SK-N-SH (cell line): ENCODE results near the gene PAN2. TPM values are rescaled to one million over a fixed set of nuclear protein-coding genes. Genes with fewer than 3 reads are reported as not detected.

Experiments
- CTCF ChIA-PET: fragments of 300-600, 350-600 bp; formaldehyde crosslinking; extraction: SDS; loops from one replicate; lab custom pipeline; 2021; lab: Yijun Ruan, JAX
- POLR2A ChIA-PET: fragments of 350-600 bp; sonication (Branson Sonifier 250); formaldehyde crosslinking; extraction: SDS; loops from one replicate; lab custom pipeline; 2020; ENCODE audit warnings: antibody characterized with exemption, inconsistent platforms; lab: Yijun Ruan, JAX
- DNase-seq: peaks from one replicate; pipeline ENCODE4 v3.0.0; 2012
- H2AFZ ChIP-seq: fragments of 200-600 bp; sonication (generic); 2 replicates; pipeline ENCODE4 v1.8.1; 2016; ENCODE audit warnings: antibody characterized with exemption, mild to moderate bottlenecking, low read depth
- H3F3A ChIP-seq: fragments of 200-600 bp; sonication (generic); replicated peaks from 2 replicates; pipeline ENCODE3; 2016; ENCODE audit warnings: antibody characterized with exemption, mild to moderate bottlenecking; ENCODE audit not compliant: insufficient read depth
- H3K27ac ChIP-seq, 2 experiments: fragments of 200-500 bp in 1 of 2; fragments of 200-600 bp in 1 of 2; sonication (Bioruptor generic) in 1 of 2; sonication (generic), shearing (Covaris generic) in 1 of 2; 2 replicates each; pipeline versions ENCODE4 v1.5.1 to v1.6.1; 2014 to 2016; ENCODE audit warnings: low read depth in 2 of 2, inconsistent platforms in 1 of 2, low read length in 1 of 2, mild to moderate bottlenecking in 1 of 2, mixed read lengths in 1 of 2
- H3K27me3 ChIP-seq: fragments of 200-600 bp; sonication (generic), shearing (Covaris generic); 2 replicates; pipeline ENCODE4 v1.6.1; 2016; ENCODE audit warnings: mixed run types; ENCODE audit not compliant: insufficient read depth
- H3K36me3 ChIP-seq, 2 experiments: fragments of 200-500 bp in 1 of 2; fragments of 200-600 bp in 1 of 2; sonication (Bioruptor generic) in 1 of 2; sonication (generic) in 1 of 2; replicated peaks in 1 of 2; 2 replicates each; pipeline versions ENCODE3 to v1.5.1; 2014 to 2016; ENCODE audit warnings: low read length in 1 of 2, mild to moderate bottlenecking in 1 of 2; ENCODE audit not compliant: insufficient read depth in 2 of 2, control insufficient read depth in 1 of 2
- H3K4me1 ChIP-seq, 2 experiments: fragments of 200-500 bp in 1 of 2; fragments of 200-600 bp in 1 of 2; sonication (Bioruptor generic) in 1 of 2; sonication (generic), shearing (Covaris generic) in 1 of 2; 2 replicates each; pipeline versions ENCODE4 v1.5.1 to v1.6.1; 2014 to 2016; ENCODE audit warnings: low read depth in 1 of 2, low read length in 1 of 2, mixed run types in 1 of 2; ENCODE audit not compliant: insufficient read depth in 2 of 2, control insufficient read depth in 1 of 2
- H3K4me2 ChIP-seq: fragments of 200-600 bp; sonication (generic), shearing (Covaris generic); 2 replicates; pipeline ENCODE4 v1.6.1; 2017; ENCODE audit warnings: mixed run types
- H3K4me3 ChIP-seq, 2 experiments: fragments of 200-500 bp in 1 of 2; fragments of 200-600 bp in 1 of 2; sonication (Bioruptor generic) in 1 of 2; sonication (generic), shearing (Covaris generic) in 1 of 2; 2 replicates each; pipeline versions ENCODE4 v1.5.1 to v1.8.1; 2014 to 2016; ENCODE audit warnings: low read depth in 2 of 2, inconsistent platforms in 1 of 2, low read length in 1 of 2, mild to moderate bottlenecking in 1 of 2, mixed read lengths in 1 of 2, moderate library complexity in 1 of 2
- H3K79me2 ChIP-seq: fragments of 200-600 bp; sonication (generic); 2 replicates; pipeline ENCODE4 v1.8.1; 2017; ENCODE audit warnings: mild to moderate bottlenecking; ENCODE audit not compliant: insufficient read depth
- H3K9ac ChIP-seq: fragments of 200-600 bp; sonication (generic); 2 replicates; pipeline ENCODE4 v1.6.1; 2017; ENCODE audit warnings: mixed run types
- H3K9me2 ChIP-seq: fragments of 200-600 bp; sonication (generic); 2 replicates; pipeline ENCODE4 v1.6.1; 2017; ENCODE audit warnings: mixed run types
- H3K9me3 ChIP-seq: fragments of 200-600 bp; sonication (generic); 2 replicates; pipeline ENCODE4 v1.6.1; 2017; ENCODE audit warnings: mixed run types, mild to moderate bottlenecking, moderate library complexity
- H4K20me1 ChIP-seq: fragments of 200-600 bp; sonication (generic); 2 replicates; pipeline ENCODE4 v1.6.1; 2017; ENCODE audit warnings: mild to moderate bottlenecking, mixed run types; ENCODE audit not compliant: insufficient read depth
- CHD2 ChIP-seq: fragments of 150-350 bp; IDR thresholded peaks from 2 replicates; pipeline ENCODE4 v1.6.1; 2018; ENCODE audit warnings: low read length; ENCODE audit not compliant: partially characterized antibody
- ELF1 ChIP-seq: IDR thresholded peaks from 2 replicates; pipeline ENCODE4 v1.4.0; 2012
- EP300 ChIP-seq, 2 experiments: IDR thresholded peaks; 2 replicates each; pipeline versions ENCODE4 v1.4.0 to v1.6.1; 2012; ENCODE audit warnings: borderline replicate concordance in 1 of 2, low read depth in 1 of 2, low read length in 1 of 2
- EZH2phosphoT487 ChIP-seq: fragments of 200-600 bp; sonication (generic); IDR thresholded peaks from 2 replicates; pipeline ENCODE4 v1.6.1; 2017; ENCODE audit warnings: low read depth, mixed run types, mild to moderate bottlenecking, antibody characterized with exemption, moderate library complexity, borderline replicate concordance
- FOSL2 ChIP-seq: IDR thresholded peaks from 2 replicates; pipeline ENCODE4 v1.4.0; 2012; ENCODE audit warnings: low read depth, mild to moderate bottlenecking, moderate library complexity, borderline replicate concordance
- FOXJ3 ChIP-seq: sonication (generic); formaldehyde crosslinking; IDR thresholded peaks from 2 replicates; pipeline ENCODE4 v1.5.1; 2020; ENCODE audit warnings: mild to moderate bottlenecking, missing genetic modification reagents
- GABPA ChIP-seq: IDR thresholded peaks from 2 replicates; pipeline ENCODE4 v1.4.0; 2012; ENCODE audit warnings: low read depth, mild to moderate bottlenecking
- JUND ChIP-seq: IDR thresholded peaks from 2 replicates; pipeline ENCODE4 v1.4.0; 2012
- MXI1 ChIP-seq: IDR thresholded peaks from 2 replicates; pipeline ENCODE4 v1.6.1; 2012; ENCODE audit warnings: mild to moderate bottlenecking, low read depth, low read length, improper control_type of control experiment
- NFIC ChIP-seq: IDR thresholded peaks from 2 replicates; pipeline ENCODE4 v1.4.0; 2012; ENCODE audit warnings: borderline replicate concordance
- POLR2AphosphoS5 ChIP-seq: IDR thresholded peaks from 2 replicates; pipeline ENCODE4 v1.6.1; 2012; ENCODE audit warnings: low read depth, low read length
- RAD21 ChIP-seq: IDR thresholded peaks from 2 replicates; pipeline ENCODE4 v1.6.1; 2012; ENCODE audit warnings: mild to moderate bottlenecking, low read length
- RFX5 ChIP-seq: IDR thresholded peaks from 2 replicates; pipeline ENCODE4 v1.6.1; 2012; ENCODE audit warnings: mild to moderate bottlenecking, improper control_type of control experiment, low read length
- SIN3A ChIP-seq: IDR thresholded peaks from 2 replicates; pipeline ENCODE4 v1.6.1; 2012; ENCODE audit warnings: low read depth, mild to moderate bottlenecking, low read length, moderate library complexity, borderline replicate concordance
- SMC3 ChIP-seq: IDR thresholded peaks from 2 replicates; pipeline ENCODE4 v1.6.1; 2012; ENCODE audit warnings: low read depth, low read length, improper control_type of control experiment
- TAF1 ChIP-seq: IDR thresholded peaks from 2 replicates; pipeline ENCODE4 v1.6.1; 2012; ENCODE audit warnings: low read depth, mild to moderate bottlenecking, low read length, moderate library complexity, borderline replicate concordance
- TCF12 ChIP-seq: IDR thresholded peaks from 2 replicates; pipeline ENCODE4 v1.4.0; 2012
- TEAD4 ChIP-seq: IDR thresholded peaks from 2 replicates; pipeline ENCODE4 v1.4.0; 2012; ENCODE audit warnings: mild to moderate bottlenecking, borderline replicate concordance; ENCODE audit not compliant: insufficient read depth
- YY1 ChIP-seq: IDR thresholded peaks from 2 replicates; pipeline ENCODE4 v1.4.0; 2012; ENCODE audit warnings: low read depth, mild to moderate bottlenecking
- whole genome bisulfite sequencing: methylation state at CpG from one replicate; pipeline ENCODE4 v1.1.6; 2017; ENCODE audit warnings: low lambda C conversion rate; 5-methylcytosine and 5-hydroxymethylcytosine counted together
- polyA plus RNA-seq, 3 experiments: library from polyadenylated mRNA; depleted of rRNA; stranded (reverse); fragments of >200 nt; gene quantifications; 2 replicates each; pipeline ENCODE4 v1.2.3, GENCODE V29; 2012
- TF ChIP-seq, protein P1 (sequence below): IDR thresholded peaks from 2 replicates; pipeline ENCODE4 v1.4.0; 2012; ENCODE audit warnings: low read depth, borderline replicate concordance
- TF ChIP-seq, protein P2 (sequence below): IDR thresholded peaks from 2 replicates; pipeline ENCODE4; 2012
- TF ChIP-seq, protein P3 (sequence below): fragments of 150-350 bp; IDR thresholded peaks from 2 replicates; pipeline ENCODE4 v1.6.1; 2017; ENCODE audit warnings: antibody characterized with exemption, low read length, low read depth, borderline replicate concordance
- TF ChIP-seq, protein P4 (sequence below): fragments of 200-600 bp; sonication (generic); IDR thresholded peaks from 2 replicates; pipeline ENCODE4 v1.6.1; 2017; ENCODE audit warnings: antibody characterized with exemption, mild to moderate bottlenecking, moderate library complexity

PAN2 gene
- polyA plus RNA-seq, 1 of the 3 experiments (the other 2 are of a cell fraction), result 37.1 TPM

DNA sequence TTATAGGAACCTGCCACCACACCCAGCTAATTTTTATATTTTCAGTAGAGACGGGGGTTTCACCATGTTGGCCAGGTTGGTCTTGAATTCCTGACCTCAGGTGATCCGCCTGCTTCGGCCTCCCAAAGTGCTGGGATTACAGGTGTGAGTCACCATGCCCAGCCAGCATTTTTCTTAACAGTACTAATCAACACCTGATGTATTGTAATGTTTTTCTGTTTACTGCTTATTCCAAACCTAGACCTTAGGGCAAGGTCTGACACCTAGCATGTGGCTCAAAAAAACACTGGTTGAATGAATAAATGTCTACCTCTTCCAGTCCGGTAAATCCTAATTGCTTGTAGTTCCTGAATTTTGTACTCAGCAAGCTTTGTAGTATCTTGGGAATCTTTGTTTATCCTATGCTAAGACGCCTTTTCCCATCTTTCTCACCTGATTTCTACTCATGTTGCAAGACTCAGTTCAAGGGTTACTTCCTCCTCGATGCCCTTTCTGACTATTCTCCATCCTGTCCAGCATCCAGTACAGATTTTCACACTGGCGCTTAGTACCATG, 2.8 kb downstream of the PAN2 start:
- H3K9me3 ChIP-seq, result no peaks in the 10 kb centered on the region
- ChIA-PET POLR2A (no interaction called here), CTCF (interaction anchor here (0.9 kb wide), 1 partner anchor 133 kb away, joined by 4 read pairs; no protein-coding TSS in a partner anchor)
- peaks cover 4% of the 10 kb centered on the region; the same call in 1 of the 2 replicates for H3K79me2 ChIP-seq
- no peaks in the 10 kb centered on the region for H4K20me1 ChIP-seq
- no peak overlapping the region for H3K4me2 ChIP-seq
- peaks cover 0 to 15% of the 10 kb centered on the region in 2 experiments for H3K36me3 ChIP-seq
- H3K4me1 ChIP-seq, result peaks cover 4 to 8% of the 10 kb centered on the region in 2 experiments; a peak in 1 of 4 replicates
- TF ChIP-seq FOXJ3 (CRISPR knock-in tag) (no peak), TEAD4 (no peak), CHD2 (no peak), SIN3A (no peak), EZH2phosphoT487 (no peak), RFX5 (no peak), MXI1 (no peak), SMC3 (no peak), ELF1 (no peak), GABPA (no peak), EP300 (IDR thresholded peaks at IDR 0.05; ENCODE audit: borderline replicate concordance in 1 of 2, low read depth in 1 of 2, low read length in 1 of 2) (no peak)
- TF ChIP-seq, protein P1, sequence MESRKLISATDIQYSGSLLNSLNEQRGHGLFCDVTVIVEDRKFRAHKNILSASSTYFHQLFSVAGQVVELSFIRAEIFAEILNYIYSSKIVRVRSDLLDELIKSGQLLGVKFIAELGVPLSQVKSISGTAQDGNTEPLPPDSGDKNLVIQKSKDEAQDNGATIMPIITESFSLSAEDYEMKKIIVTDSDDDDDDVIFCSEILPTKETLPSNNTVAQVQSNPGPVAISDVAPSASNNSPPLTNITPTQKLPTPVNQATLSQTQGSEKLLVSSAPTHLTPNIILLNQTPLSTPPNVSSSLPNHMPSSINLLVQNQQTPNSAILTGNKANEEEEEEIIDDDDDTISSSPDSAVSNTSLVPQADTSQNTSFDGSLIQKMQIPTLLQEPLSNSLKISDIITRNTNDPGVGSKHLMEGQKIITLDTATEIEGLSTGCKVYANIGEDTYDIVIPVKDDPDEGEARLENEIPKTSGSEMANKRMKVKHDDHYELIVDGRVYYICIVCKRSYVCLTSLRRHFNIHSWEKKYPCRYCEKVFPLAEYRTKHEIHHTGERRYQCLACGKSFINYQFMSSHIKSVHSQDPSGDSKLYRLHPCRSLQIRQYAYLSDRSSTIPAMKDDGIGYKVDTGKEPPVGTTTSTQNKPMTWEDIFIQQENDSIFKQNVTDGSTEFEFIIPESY, result no peak
- TF ChIP-seq, protein P2, sequence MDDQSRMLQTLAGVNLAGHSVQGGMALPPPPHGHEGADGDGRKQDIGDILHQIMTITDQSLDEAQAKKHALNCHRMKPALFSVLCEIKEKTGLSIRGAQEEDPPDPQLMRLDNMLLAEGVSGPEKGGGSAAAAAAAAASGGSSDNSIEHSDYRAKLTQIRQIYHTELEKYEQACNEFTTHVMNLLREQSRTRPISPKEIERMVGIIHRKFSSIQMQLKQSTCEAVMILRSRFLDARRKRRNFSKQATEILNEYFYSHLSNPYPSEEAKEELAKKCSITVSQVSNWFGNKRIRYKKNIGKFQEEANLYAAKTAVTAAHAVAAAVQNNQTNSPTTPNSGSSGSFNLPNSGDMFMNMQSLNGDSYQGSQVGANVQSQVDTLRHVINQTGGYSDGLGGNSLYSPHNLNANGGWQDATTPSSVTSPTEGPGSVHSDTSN, result no peak
- H2AFZ ChIP-seq, result no peak overlapping the region
- H3K27me3 ChIP-seq, result no peaks in the 10 kb centered on the region
- no peaks in the 10 kb centered on the region for H3K9me2 ChIP-seq
- H3K27ac ChIP-seq, result no peak overlapping the region
- H3F3A ChIP-seq, result peaks cover 5% of the 10 kb centered on the region
- WGBS, result 91% methylated on average over 7 of the region's 7 CpGs
- no peak for DNase-seq
- H3K9ac ChIP-seq, result no peak overlapping the region
- no peak overlapping the region for H3K4me3 ChIP-seq

DNA sequence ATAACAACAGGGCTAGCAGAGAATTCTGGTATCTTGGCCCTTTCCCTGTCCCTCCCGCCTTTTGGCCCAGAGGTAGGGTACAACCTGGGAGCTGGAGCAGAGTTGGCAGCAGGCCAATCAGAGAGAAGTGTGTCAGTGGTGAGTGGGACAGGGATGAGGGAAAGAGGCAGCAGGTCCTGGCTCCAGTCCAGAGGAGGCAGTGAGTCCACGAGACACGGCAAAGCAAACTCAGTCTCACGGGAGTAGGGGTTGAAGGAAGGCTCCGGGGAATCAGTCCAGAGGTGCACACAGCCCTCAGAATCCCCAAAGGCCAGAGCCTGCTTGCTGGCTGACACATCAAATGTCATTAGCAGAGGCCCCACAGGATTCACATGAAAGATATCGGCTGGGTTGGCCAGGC, 7.3 kb downstream of the PAN2 start:
- no peaks in the 10 kb centered on the region for H3K79me2 ChIP-seq
- no peaks in the 10 kb centered on the region for H3K27me3 ChIP-seq
- no peaks in the 10 kb centered on the region for H4K20me1 ChIP-seq
- H3K4me2 ChIP-seq, result no peak overlapping the region
- H3K27ac ChIP-seq, result no peak overlapping the region
- H3K9me3 ChIP-seq, result no peaks in the 10 kb centered on the region
- no peak overlapping the region for H3K9ac ChIP-seq
- no peak overlapping the region for H3K4me3 ChIP-seq
- 90% methylated on average over 5 of the region's 6 CpGs for WGBS
- H3K4me1 ChIP-seq, result no peaks in the 10 kb centered on the region
- POLR2A ChIA-PET, result interaction anchor here (1.4 kb wide), 1 partner anchor 10 kb away, joined by 5 read pairs; the partner anchor contains the start of gene CNPY2
- H3K36me3 ChIP-seq, result peaks cover 18 to 54% of the 10 kb centered on the region in 2 experiments
- H2AFZ ChIP-seq, result no peak overlapping the region
- H3F3A ChIP-seq, result no peaks in the 10 kb centered on the region
- TF ChIP-seq GABPA (no peak), JUND (no peak), YY1 (no peak), FOSL2 (no peak), TCF12 (no peak), TAF1 (no peak), POLR2AphosphoS5 (no peak), NFIC (no peak), RAD21 (no peak)
- TF ChIP-seq, protein P3, sequence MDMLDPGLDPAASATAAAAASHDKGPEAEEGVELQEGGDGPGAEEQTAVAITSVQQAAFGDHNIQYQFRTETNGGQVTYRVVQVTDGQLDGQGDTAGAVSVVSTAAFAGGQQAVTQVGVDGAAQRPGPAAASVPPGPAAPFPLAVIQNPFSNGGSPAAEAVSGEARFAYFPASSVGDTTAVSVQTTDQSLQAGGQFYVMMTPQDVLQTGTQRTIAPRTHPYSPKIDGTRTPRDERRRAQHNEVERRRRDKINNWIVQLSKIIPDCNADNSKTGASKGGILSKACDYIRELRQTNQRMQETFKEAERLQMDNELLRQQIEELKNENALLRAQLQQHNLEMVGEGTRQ, result no peak
- TF ChIP-seq, protein P4, sequence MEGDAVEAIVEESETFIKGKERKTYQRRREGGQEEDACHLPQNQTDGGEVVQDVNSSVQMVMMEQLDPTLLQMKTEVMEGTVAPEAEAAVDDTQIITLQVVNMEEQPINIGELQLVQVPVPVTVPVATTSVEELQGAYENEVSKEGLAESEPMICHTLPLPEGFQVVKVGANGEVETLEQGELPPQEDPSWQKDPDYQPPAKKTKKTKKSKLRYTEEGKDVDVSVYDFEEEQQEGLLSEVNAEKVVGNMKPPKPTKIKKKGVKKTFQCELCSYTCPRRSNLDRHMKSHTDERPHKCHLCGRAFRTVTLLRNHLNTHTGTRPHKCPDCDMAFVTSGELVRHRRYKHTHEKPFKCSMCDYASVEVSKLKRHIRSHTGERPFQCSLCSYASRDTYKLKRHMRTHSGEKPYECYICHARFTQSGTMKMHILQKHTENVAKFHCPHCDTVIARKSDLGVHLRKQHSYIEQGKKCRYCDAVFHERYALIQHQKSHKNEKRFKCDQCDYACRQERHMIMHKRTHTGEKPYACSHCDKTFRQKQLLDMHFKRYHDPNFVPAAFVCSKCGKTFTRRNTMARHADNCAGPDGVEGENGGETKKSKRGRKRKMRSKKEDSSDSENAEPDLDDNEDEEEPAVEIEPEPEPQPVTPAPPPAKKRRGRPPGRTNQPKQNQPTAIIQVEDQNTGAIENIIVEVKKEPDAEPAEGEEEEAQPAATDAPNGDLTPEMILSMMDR, result no peak
- H3K9me2 ChIP-seq, result no peaks in the 10 kb centered on the region
- no peak for DNase-seq
- CTCF ChIA-PET, result no interaction called here
